Loucy (cell line): ENCODE results near the gene NOXA1.

Experiments
- H2AFZ ChIP-seq: fragments of 200-600 bp; sonication (generic); 2 replicates; pipeline ENCODE4 v1.6.0; 2016; ENCODE audit warnings: antibody characterized with exemption, mild to moderate bottlenecking, low read length, moderate library complexity
- H3F3A ChIP-seq: fragments of 200-600 bp; 2 replicates; pipeline ENCODE4 v1.6.0; 2016; ENCODE audit warnings: antibody characterized with exemption, low read depth, mild to moderate bottlenecking
- H3K27me3 ChIP-seq: fragments of 200-600 bp; sonication (generic); 2 replicates; pipeline ENCODE4 v1.6.1; 2014; ENCODE audit warnings: low read length, mild to moderate bottlenecking; ENCODE audit not compliant: insufficient read depth, poor library complexity, severe bottlenecking
- H3K36me3 ChIP-seq: fragments of 200-600 bp; sonication (generic); 2 replicates; pipeline ENCODE4 v1.6.1; 2016; ENCODE audit warnings: low read length; ENCODE audit not compliant: insufficient read depth
- H3K4me1 ChIP-seq: fragments of 200-600 bp; sonication (generic); 2 replicates; pipeline ENCODE4 v1.5.1; 2014; ENCODE audit warnings: low read length, mild to moderate bottlenecking; ENCODE audit not compliant: insufficient read depth, poor library complexity, severe bottlenecking
- H3K4me2 ChIP-seq: fragments of 200-600 bp; sonication (generic); 2 replicates; pipeline ENCODE4 v1.6.0; 2014; ENCODE audit warnings: antibody characterized with exemption, low read length, low read depth, mild to moderate bottlenecking; ENCODE audit not compliant: poor library complexity, severe bottlenecking
- H3K4me3 ChIP-seq: fragments of 200-600 bp; sonication (generic); 2 replicates; pipeline ENCODE4 v1.5.1; 2014; ENCODE audit warnings: low read length, mild to moderate bottlenecking, mixed read lengths; ENCODE audit not compliant: poor library complexity, severe bottlenecking
- H3K79me2 ChIP-seq: fragments of 200-600 bp; sonication (generic); 2 replicates; pipeline ENCODE4 v1.6.1; 2014; ENCODE audit warnings: low read length; ENCODE audit not compliant: insufficient read depth
- H3K9ac ChIP-seq: fragments of 200-600 bp; sonication (generic); 2 replicates; pipeline ENCODE4 v1.6.0; 2014; ENCODE audit warnings: mild to moderate bottlenecking, low read depth, low read length, moderate library complexity; ENCODE audit not compliant: poor library complexity, severe bottlenecking
- H3K9me2 ChIP-seq: fragments of 200-600 bp; sonication (generic); replicated peaks from 2 replicates; pipeline ENCODE4 v1.6.1; 2016; ENCODE audit warnings: low read depth, low read length, mixed read lengths
- H3K9me3 ChIP-seq: fragments of 200-600 bp; sonication (generic); 2 replicates; pipeline ENCODE4 v1.6.1; 2014; ENCODE audit warnings: mild to moderate bottlenecking, antibody characterized with exemption, low read length, low read depth; ENCODE audit not compliant: insufficient read depth
- H4K20me1 ChIP-seq: fragments of 200-600 bp; sonication (generic); 2 replicates; pipeline ENCODE4 v1.6.0; 2014; ENCODE audit warnings: antibody characterized with exemption, low read length, mild to moderate bottlenecking; ENCODE audit not compliant: insufficient read depth, poor library complexity, severe bottlenecking
- EZH2phosphoT487 ChIP-seq: fragments of 200-600 bp; IDR thresholded peaks from 2 replicates; pipeline ENCODE4 v1.6.1; 2018; ENCODE audit warnings: antibody characterized with exemption, mild to moderate bottlenecking, moderate library complexity, borderline replicate concordance
- TF ChIP-seq, protein P1 (sequence below): fragments of 200-600 bp; sonication (generic); conservative IDR thresholded peaks from 2 replicates; pipeline ENCODE4 v1.5.1; 2014; ENCODE audit warnings: mild to moderate bottlenecking, antibody characterized with exemption, low read length

Gene NOXA1

DNA sequence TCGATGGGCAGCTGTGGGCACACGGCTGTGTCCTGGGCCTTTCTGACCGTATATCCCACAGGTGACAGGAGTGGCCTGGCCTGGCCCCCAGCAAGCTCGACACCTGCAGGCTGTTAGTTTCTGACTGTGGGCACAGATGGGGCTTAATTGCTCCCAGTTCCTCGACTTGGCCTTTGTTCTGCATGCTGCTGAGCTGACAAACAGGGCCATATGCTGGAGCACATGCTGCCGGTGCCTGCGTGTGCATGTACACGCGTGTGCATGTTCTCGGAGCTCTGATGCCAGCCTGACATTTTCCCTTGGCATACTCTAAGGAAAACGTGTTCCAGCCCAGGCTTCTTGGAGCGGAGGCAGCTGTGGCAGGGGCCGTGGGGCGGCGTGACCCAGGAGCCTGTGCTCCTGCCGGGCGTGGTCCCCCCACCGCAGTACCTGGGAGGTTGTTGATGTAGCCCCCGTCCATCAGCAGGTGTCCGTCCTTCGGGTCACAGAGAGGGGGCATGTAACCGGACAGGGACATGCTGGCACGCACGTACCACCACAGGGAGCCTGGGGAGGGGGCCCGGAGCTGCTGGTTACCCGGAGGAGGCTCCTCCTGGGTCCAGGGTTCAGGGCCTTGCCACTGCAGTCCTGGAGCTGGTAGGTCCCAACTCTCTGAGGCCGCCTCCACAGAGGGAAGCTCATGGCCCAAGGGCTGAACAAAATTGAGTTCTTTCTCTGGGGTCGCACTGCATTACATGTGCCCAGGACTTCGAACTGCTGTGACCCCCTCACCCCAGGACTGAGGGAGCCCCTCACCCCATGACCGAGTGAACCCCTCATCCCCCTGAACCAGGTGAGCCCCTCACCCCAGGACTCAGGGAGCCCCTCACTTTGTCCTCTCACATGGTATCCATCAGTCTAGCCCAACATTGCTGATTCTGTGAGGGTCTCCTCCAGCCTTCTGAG is 40.1 kb downstream of the NOXA1 start:
- Histone ChIP-seq H3K4me1 (no peaks in the 10 kb centered on the region), H3K4me2 (no peak overlapping the region), H3K9me2 (no peaks in the 10 kb centered on the region), H3K9ac (no peak overlapping the region), H2AFZ (no peak overlapping the region), H3K27me3 (no peaks in the 10 kb centered on the region), H3K79me2 (no peaks in the 10 kb centered on the region), H4K20me1 (no peaks in the 10 kb centered on the region), H3K4me3 (no peak overlapping the region), H3K36me3 (no peaks in the 10 kb centered on the region), H3K9me3 (peaks cover 4% of the 10 kb centered on the region; the same call in 1 of the 2 replicates), H3F3A (no peaks in the 10 kb centered on the region)
- TF ChIP-seq, protein P1, sequence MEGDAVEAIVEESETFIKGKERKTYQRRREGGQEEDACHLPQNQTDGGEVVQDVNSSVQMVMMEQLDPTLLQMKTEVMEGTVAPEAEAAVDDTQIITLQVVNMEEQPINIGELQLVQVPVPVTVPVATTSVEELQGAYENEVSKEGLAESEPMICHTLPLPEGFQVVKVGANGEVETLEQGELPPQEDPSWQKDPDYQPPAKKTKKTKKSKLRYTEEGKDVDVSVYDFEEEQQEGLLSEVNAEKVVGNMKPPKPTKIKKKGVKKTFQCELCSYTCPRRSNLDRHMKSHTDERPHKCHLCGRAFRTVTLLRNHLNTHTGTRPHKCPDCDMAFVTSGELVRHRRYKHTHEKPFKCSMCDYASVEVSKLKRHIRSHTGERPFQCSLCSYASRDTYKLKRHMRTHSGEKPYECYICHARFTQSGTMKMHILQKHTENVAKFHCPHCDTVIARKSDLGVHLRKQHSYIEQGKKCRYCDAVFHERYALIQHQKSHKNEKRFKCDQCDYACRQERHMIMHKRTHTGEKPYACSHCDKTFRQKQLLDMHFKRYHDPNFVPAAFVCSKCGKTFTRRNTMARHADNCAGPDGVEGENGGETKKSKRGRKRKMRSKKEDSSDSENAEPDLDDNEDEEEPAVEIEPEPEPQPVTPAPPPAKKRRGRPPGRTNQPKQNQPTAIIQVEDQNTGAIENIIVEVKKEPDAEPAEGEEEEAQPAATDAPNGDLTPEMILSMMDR = no peak
- TF ChIP-seq EZH2phosphoT487 = no peak

DNA sequence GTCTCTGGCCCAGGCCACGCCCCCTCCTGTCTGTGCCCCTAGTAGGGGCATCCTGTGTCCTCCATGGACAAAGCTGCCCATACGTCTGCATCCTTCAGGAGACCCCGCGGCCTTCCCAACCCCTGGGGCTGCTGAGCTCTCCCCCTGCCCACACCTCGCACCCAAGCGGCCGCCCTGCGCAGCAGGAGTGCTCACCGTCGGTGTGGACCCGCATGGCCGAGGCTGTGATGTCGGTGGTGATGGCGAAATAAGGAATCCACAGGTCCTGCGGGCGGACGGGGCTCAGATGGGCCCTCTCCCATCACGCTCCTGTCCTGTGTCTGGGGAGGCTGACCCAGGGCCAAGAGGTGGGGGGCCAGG is 40.7 kb downstream of the NOXA1 start:
- Histone ChIP-seq H3K4me1 (no peaks in the 10 kb centered on the region), H2AFZ (no peak overlapping the region), H3K4me3 (no peak overlapping the region), H3K27me3 (no peaks in the 10 kb centered on the region), H3K9ac (no peak overlapping the region), H3K36me3 (no peaks in the 10 kb centered on the region), H3F3A (no peaks in the 10 kb centered on the region), H3K9me3 (peaks cover 4% of the 10 kb centered on the region; the same call in 1 of the 2 replicates), H3K4me2 (no peak overlapping the region), H3K9me2 (no peaks in the 10 kb centered on the region), H4K20me1 (no peaks in the 10 kb centered on the region), H3K79me2 (no peaks in the 10 kb centered on the region)
- TF ChIP-seq EZH2phosphoT487 = no peak
- TF ChIP-seq, protein P1 = no peak

DNA sequence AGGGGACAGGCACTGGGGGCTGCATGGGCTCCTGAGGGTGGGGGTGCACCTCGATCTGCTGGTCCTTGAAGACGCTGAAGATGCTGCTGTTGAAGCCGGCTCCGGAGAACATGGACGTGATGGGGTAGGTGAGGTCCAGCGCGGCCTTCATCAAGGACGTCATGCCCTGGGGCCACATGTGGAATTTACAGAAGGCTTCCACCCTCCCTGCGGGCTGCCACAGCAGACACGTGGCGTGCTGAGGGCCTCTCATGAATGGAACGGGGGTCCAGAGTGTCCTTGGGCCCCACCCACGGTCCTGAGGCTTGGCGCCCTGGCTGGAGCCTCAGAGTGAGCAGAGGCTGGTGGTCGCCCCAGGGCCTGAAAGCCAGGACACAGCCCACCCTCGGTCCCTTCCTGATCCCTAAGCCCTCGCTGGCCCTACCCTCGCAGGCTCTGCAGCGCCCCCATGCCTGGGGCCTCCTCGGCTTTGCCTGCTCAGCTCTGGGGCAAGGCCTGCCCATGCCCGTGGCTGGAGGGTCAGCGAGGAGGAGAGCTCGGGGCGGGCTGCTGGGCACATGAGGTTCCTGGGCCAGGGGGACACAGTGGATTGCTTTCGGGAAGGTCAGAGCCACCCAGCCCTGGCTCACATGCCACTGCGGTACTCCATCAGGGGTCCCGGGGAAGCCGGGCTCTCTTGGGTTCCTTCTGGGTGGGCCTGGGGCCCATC is 41.3 kb downstream of the NOXA1 start:
- H3F3A ChIP-seq = no peaks in the 10 kb centered on the region
- H3K9me3 ChIP-seq = peaks cover 4% of the 10 kb centered on the region; the same call in 1 of the 2 replicates
- H3K4me1 ChIP-seq = no peaks in the 10 kb centered on the region
- H3K4me2 ChIP-seq = no peak overlapping the region
- no peaks in the 10 kb centered on the region for H3K9me2 ChIP-seq
- H3K36me3 ChIP-seq = no peaks in the 10 kb centered on the region
- H4K20me1 ChIP-seq = no peaks in the 10 kb centered on the region
- no peak overlapping the region for H3K4me3 ChIP-seq
- H3K9ac ChIP-seq = no peak overlapping the region
- H3K79me2 ChIP-seq = no peaks in the 10 kb centered on the region
- no peak overlapping the region for H2AFZ ChIP-seq
- no peak for TF ChIP-seq EZH2phosphoT487
- TF ChIP-seq, protein P1 = no peak
- H3K27me3 ChIP-seq = no peaks in the 10 kb centered on the region
